GM12864 (cell line): ENCODE results near the gene MUC5B.

ENCODE experiments used
- DNase-seq: peaks from one replicate; pipeline ENCODE4 v3.0.0-alpha.2; 2011; ENCODE audit warnings: low read depth
- H3K4me3 ChIP-seq: 2 replicates; pipeline ENCODE4 v1.5.1; 2011; ENCODE audit warnings: mild to moderate bottlenecking, low read depth, low read length, control low read depth
- CTCF ChIP-seq: IDR thresholded peaks from 2 replicates; pipeline ENCODE4 v1.5.1; 2011; ENCODE audit warnings: low read depth, mild to moderate bottlenecking, moderate library complexity, low read length, control low read depth, inconsistent platforms; ENCODE audit errors: missing control alignments

Gene MUC5B

GRCh38 chr11:1256257-1257045 lies 33.6 kb downstream of the MUC5B start:
- TF ChIP-seq CTCF: no peak
- no peak for DNase-seq

GRCh38 chr11:1257366-1257765 lies 34.5 kb downstream of the MUC5B start:
- no peak overlapping the region for H3K4me3 ChIP-seq
- no peak for DNase-seq
- no peak for TF ChIP-seq CTCF

More at GRCh38 chr11:1256257-1257045, 33.6 kb downstream of the MUC5B start:
- no peak overlapping the region for H3K4me3 ChIP-seq

GRCh38 chr11:1257916-1258315 lies 35.0 kb downstream of the MUC5B start:
- no peak for TF ChIP-seq CTCF
- no peak overlapping the region for H3K4me3 ChIP-seq
- DNase-seq: no peak

GRCh38 chr11:1258401-1259075 lies 35.7 kb downstream of the MUC5B start:
- DNase-seq: no peak
- no peak overlapping the region for H3K4me3 ChIP-seq
- TF ChIP-seq CTCF: no peak

- no peak overlapping the region for H3K4me3 ChIP-seq
- DNase-seq: no peak
- TF ChIP-seq CTCF: no peak
Measured at GRCh38 chr11:1259076-1259461, 36.2 kb downstream of the MUC5B start.

- no peak for TF ChIP-seq CTCF
- no peak for DNase-seq
- H3K4me3 ChIP-seq: no peak overlapping the region
Measured at GRCh38 chr11:1259561-1259960, 36.7 kb downstream of the MUC5B start.
